GM18861 (cell line): ENCODE results near the gene CABLES2.
A peak's percentile ranks its signal among the peaks of the same experiment; 100 is the strongest.

ENCODE experiments used
- ATAC-seq: cut with Tn5 transposase; IDR thresholded peaks from one replicate; pipeline ENCODE4 v1.9.1; 2021; ENCODE audit not compliant: unreplicated experiment

CABLES2 gene

GRCh38 chr20:62350629-62351422 is 56.3 kb downstream of the CABLES2 start:
- no peak for ATAC-seq

DNA sequence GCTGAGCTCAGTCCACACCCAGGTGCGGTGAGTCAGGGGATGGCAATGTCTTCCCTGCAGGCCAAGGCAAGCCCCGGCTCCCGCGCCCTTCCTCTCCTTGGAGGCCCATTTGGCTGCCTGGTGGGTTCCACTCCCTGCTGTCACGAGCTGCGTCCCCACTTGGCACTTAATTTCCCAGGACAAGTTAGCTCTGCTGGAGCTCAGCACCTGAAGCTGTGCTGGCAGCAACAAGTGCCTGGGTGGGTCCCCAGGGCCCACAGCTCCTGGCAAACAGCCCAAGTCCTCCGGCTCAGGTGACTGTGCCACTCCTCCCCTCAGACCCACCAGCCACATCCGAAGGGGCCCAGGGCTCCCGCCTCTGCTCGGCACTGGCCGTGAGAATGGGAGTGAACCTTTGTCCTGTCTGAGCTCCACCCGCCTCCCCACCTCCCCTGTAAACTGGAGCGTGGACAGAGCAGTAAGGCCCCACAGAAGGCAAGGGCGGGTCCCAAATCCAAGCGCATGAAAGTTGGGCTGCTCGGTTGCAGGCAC is 56.9 kb downstream of the CABLES2 start:
- ATAC-seq: no peak

DNA sequence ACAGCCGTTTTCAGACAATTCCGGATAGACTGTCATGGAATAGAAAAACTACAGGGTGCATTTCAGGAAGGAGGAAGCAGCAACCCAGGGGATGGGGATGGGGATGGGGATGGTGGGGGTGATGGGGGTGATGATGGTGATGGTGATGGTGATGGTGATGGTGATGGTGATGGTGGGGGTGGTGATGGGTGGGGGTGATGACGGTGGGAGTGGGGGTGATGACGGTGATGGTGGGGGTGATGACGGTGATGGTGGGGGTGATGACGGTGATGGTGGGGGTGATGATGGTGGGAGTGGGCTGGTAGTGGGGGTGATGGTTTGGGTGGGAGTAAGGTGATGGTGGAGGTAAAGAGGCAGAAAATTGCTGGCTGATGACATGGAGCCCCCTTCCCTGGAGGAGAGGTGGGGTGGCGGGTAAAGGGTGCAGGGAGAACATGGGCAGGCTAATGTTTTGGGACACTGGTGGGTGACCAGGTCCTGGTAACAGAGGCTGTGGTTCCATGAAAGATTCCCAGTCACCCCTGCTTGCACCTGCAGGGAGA is 57.5 kb downstream of the CABLES2 start:
- no peak for ATAC-seq

DNA sequence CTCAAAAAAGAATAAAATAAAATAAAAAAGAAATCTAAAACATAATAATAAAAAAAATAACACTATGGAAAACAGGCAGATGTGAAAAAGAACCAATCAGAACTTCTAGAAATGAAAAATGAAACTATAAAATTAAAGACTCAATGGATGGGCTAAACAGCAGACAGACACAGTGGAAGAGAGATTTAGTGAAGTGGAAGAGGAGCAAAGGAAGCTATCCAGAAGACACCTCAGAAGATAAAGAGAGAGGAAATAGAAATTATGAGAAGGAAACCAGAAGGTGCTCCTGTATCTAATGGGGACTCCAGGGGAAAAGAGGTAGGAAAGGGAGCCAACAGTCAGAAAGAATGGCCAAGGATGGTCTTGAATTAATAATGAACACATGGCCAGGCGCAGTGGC is 58.5 kb downstream of the CABLES2 start:
- ATAC-seq: no peak

- no peak for ATAC-seq
Observed at GRCh38 chr20:62347445-62347844, 59.6 kb downstream of the CABLES2 start.

DNA sequence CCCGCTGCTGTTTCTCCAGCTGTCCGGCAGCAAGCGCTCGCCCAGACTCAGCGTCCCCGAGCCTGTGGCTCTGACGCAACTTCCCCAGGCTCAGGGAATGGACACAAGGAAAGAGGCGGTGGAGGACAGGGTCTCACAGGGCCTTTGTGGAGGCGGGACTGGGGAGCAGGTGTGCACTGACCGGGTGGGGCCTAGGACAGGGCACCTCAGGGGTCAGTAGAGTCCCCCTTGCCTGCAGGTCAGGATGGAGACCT is 60.0 kb downstream of the CABLES2 start:
- ATAC-seq: no peak

GRCh38 chr20:62346398-62347150 is 60.5 kb downstream of the CABLES2 start:
- ATAC-seq: no peak

DNA sequence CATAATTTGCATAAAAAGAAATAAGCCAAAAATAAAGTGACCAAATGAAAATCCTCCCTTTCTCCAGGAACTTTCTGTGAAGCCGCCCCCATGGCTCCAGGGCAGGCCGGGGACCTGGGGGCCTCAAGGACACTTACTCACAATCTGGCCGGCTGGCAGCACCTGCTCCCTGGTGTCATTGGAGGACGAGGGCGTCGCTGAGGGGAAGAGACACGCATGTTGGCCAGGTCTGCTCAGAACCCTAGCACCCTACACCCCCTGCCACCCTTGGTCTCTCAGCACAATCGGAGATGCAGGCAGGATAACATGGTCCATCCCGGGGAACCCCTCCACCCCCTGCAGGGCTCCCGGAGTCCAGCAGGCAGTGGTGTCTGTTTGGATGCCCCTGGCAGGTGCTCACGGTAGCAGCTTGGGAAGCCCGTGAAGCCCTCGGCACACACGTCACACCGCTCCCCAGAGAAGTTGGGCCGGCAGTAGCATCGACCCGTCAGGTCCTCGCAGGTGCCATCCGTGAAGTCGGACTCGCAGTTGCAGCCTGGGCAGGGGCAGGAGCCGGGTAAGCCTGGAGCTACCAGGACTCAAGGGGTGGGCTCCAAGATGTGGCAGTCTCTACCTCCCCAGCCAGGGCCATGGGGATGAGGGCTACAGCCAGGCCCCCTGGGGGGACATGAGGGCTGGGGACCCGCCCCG is 61.3 kb downstream of the CABLES2 start:
- no peak for ATAC-seq

GRCh38 chr20:62344782-62345181 is 62.3 kb downstream of the CABLES2 start:
- no peak for ATAC-seq

- ATAC-seq: no peak
Observed at GRCh38 chr20:62344092-62344491, 63.0 kb downstream of the CABLES2 start.

GRCh38 chr20:62342910-62343309 is 64.2 kb downstream of the CABLES2 start:
- no peak for ATAC-seq

DNA sequence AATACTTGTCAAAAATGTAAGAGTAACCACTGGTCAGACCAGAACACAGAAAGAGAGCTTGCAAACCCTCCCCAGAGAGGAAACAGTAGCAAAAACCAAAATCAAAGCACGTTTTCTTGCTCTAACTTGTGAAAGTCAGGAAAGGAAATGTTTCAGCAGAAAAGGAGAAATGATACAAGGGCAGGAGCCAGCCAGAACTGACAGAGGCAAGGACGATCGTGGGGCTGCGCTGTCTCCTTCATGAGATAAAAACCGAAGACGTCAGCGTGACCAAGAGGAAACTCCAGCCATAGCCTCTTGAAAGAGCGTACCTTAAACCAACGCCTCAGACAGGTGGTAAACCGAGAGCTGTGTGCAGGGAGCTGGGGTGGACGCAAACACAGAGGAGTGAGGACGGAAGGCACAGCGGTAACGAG is 67.4 kb downstream of the CABLES2 start:
- peak; percentile 59 for ATAC-seq
